Tibial artery (tissue), 4 donors: Measurements from ENCODE around the gene FAM193A.

Source experiments
- DNase-seq, 2 donors: peaks; one replicate each; pipeline ENCODE4 v3.0.0-alpha.2; 2019
- H3K27ac ChIP-seq, 2 donors: fragments of 200-600 bp; sonication (generic) in 1 of 2; 1 replicate in 1 of 2; 2 replicates in 1 of 2; pipeline ENCODE4 v1.5.1; 2018 to 2019; ENCODE audit warnings: mild to moderate bottlenecking in 1 of 2
- H3K27me3 ChIP-seq, 2 donors: fragments of 200-600 bp; sonication (generic) in 1 of 2; one replicate each; pipeline versions ENCODE4 v1.5.1 to v1.6.0; 2016 to 2019
- H3K36me3 ChIP-seq, 3 donors: fragments of 200-600 bp; sonication (generic) in 2 of 3; one replicate each; pipeline ENCODE4 v1.5.1; 2016 to 2019; ENCODE audit warnings: mild to moderate bottlenecking in 2 of 3
- H3K4me1 ChIP-seq, 4 donors: fragments of 200-600 bp; sonication (generic) in 2 of 4; 1 replicate in 3 of 4; 2 replicates in 1 of 4; pipeline ENCODE4 v1.5.1; 2016 to 2019
- H3K4me3 ChIP-seq, 2 donors: fragments of 200-600 bp; sonication (generic) in 1 of 2; 1 replicate in 1 of 2; 2 replicates in 1 of 2; pipeline ENCODE4 v1.5.1; 2018 to 2019; ENCODE audit warnings: mild to moderate bottlenecking in 2 of 2
- H3K9me3 ChIP-seq, 3 donors: fragments of 200-600 bp; sonication (generic) in 1 of 3; one replicate each; pipeline ENCODE4 v1.5.1; 2016 to 2019
- CTCF ChIP-seq, 2 experiments: fragments of 200-600 bp in 1 of 2; fragments of 450-650 bp in 1 of 2; IDR thresholded peaks; one replicate each; pipeline ENCODE4 v1.5.1; 2017 to 2019; ENCODE audit warnings: antibody characterized with exemption in 2 of 2, mild to moderate bottlenecking in 1 of 2, moderate library complexity in 1 of 2
- intact Hi-C: fragments of 100-400 bp; cut with DNase I; formaldehyde crosslinking; loops from one replicate; pipeline ENCODE4 v1.15.0; 2023; ENCODE audit warnings: low total_unique reads

Gene FAM193A

GRCh38 chr4:2660596-2661211 lies 124.3 kb downstream of the FAM193A start:
- intact Hi-C loops: no loop called here
- H3K9me3 ChIP-seq: no peaks in the 10 kb centered on the region
- H3K27me3 ChIP-seq: no peaks in the 10 kb centered on the region
- no peak overlapping the region for H3K4me3 ChIP-seq
- H3K36me3 ChIP-seq: peaks cover 37 to 57% (median 41%) of the 10 kb centered on the region in 3 donors
- peak overlapping the region; percentile 67 to 79 for H3K27ac ChIP-seq
- H3K4me1 ChIP-seq: peaks cover 0 to 32% (median 4%) of the 10 kb centered on the region in 4 donors
- DNase-seq: no peak
- no peak for TF ChIP-seq CTCF (IDR thresholded peaks at IDR 0.05)

GRCh38 chr4:2662598-2662997 lies 126.2 kb downstream of the FAM193A start:
- TF ChIP-seq CTCF (IDR thresholded peaks at IDR 0.05): no peak
- no peak for DNase-seq
- Histone ChIP-seq H3K27me3 (no peaks in the 10 kb centered on the region), H3K36me3 (peaks cover 34 to 46% (median 37%) of the 10 kb centered on the region in 3 donors), H3K27ac (no peak overlapping the region), H3K4me3 (no peak overlapping the region), H3K9me3 (no peaks in the 10 kb centered on the region), H3K4me1 (peaks cover 0 to 51% (median 8%) of the 10 kb centered on the region in 4 donors)
- intact Hi-C loops: no loop called here

- Histone ChIP-seq H3K27ac (no peak overlapping the region), H3K4me3 (no peak overlapping the region)
- intact Hi-C loops: no loop called here
These were observed 126.8 kb downstream of the FAM193A start for GRCh38 chr4:2663275-2663674.

GRCh38 chr4:2666722-2667247 lies 130.3 kb downstream of the FAM193A start:
- H3K27ac ChIP-seq: peak overlapping the region in 1 of 2 donors; percentile 58
- no peaks in the 10 kb centered on the region for H3K27me3 ChIP-seq
- H3K9me3 ChIP-seq: no peaks in the 10 kb centered on the region
- TF ChIP-seq CTCF (IDR thresholded peaks at IDR 0.05): no peak
- H3K4me3 ChIP-seq: no peak overlapping the region
- intact Hi-C loops: no loop called here
- peaks cover 16 to 41% (median 21%) of the 10 kb centered on the region in 3 donors for H3K36me3 ChIP-seq
- H3K4me1 ChIP-seq: peaks cover 0 to 30% (median 5%) of the 10 kb centered on the region in 4 donors
- DNase-seq: no peak

More at GRCh38 chr4:2663275-2663674, 126.8 kb downstream of the FAM193A start:
- no peak for TF ChIP-seq CTCF (IDR thresholded peaks at IDR 0.05)
- H3K27me3 ChIP-seq: no peaks in the 10 kb centered on the region
- H3K9me3 ChIP-seq: no peaks in the 10 kb centered on the region
- no peak for DNase-seq
- H3K36me3 ChIP-seq: peaks cover 27 to 40% (median 30%) of the 10 kb centered on the region in 3 donors
- peaks cover 0 to 56% (median 9%) of the 10 kb centered on the region in 4 donors for H3K4me1 ChIP-seq

- no peak for DNase-seq
- intact Hi-C loops: no loop called here
- Histone ChIP-seq H3K4me3 (no peak overlapping the region), H3K27ac (peak overlapping the region in 1 of 2 donors; percentile 58), H3K4me1 (peaks cover 0 to 30% (median 5%) of the 10 kb centered on the region in 4 donors), H3K9me3 (no peaks in the 10 kb centered on the region), H3K27me3 (no peaks in the 10 kb centered on the region), H3K36me3 (peaks cover 22 to 48% (median 28%) of the 10 kb centered on the region in 3 donors)
- no peak for TF ChIP-seq CTCF (IDR thresholded peaks at IDR 0.05)
These were observed 131.0 kb downstream of the FAM193A start for GRCh38 chr4:2667428-2667827.
